GM12878 (cell line): ENCODE data around the gene ICAM4. TPM values are rescaled to one million over a fixed set of nuclear protein-coding genes. Genes with fewer than 3 reads are reported as not detected.
A peak's percentile ranks its signal among the peaks of the same experiment; 100 is the strongest.

Experiments
- ATAC-seq: fragments of 200-7000 bp; cut with Tn5 transposase; 3 replicates; pipeline ENCODE4 v1.9.1; 2020; ENCODE audit warnings: mild to moderate bottlenecking, moderate library complexity
- BruUV-seq: library from RNA; stranded (reverse); fragments of 400-500 nt; replicated peaks from 2 replicates; lab custom pipeline; 2021; lab: Mats Ljungman, UMichigan
- CTCF ChIA-PET: fragments of 300-600 bp; sonication (Branson Sonifier 250); formaldehyde crosslinking; extraction: SDS; loops from one replicate; lab custom pipeline; 2021; ENCODE audit warnings: inconsistent platforms; lab: Yijun Ruan, JAX
- POLR2A ChIA-PET: fragments of 350-600 bp; formaldehyde crosslinking; extraction: SDS; loops from one replicate; lab custom pipeline; 2021; ENCODE audit warnings: inconsistent platforms; lab: Charles Lee
- RAD21 ChIA-PET: fragments of 300-600 bp; sonication (Branson Sonifier 250); formaldehyde crosslinking; loops from one replicate; lab custom pipeline; 2023; ENCODE audit warnings: antibody characterized with exemption; ENCODE audit not compliant: unreplicated experiment; lab: Charles Lee
- SMC1A ChIA-PET: fragments of 300-600 bp; sonication (Branson Sonifier 250); formaldehyde crosslinking; loops from one replicate; lab custom pipeline; 2023; ENCODE audit not compliant: unreplicated experiment, uncharacterized antibody; lab: Charles Lee
- DNase-seq: peaks from one replicate; pipeline ENCODE4 v3.0.0-alpha.2; 2011; ENCODE audit warnings: low read depth, low spot score
- FAIRE-seq: peaks from 3 replicates; lab custom pipeline; 2011; peaks lifted over from hg19 to GRCh38; lab: Jason Lieb, UNC
- H2AFZ ChIP-seq: 2 replicates; pipeline ENCODE4 v1.6.0; 2011; ENCODE audit warnings: low read depth, low read length, control low read depth; ENCODE audit not compliant: control insufficient read depth
- H3K27ac ChIP-seq: 2 replicates; pipeline ENCODE4 v1.5.1; 2011; ENCODE audit warnings: control low read depth; ENCODE audit not compliant: control insufficient read depth, insufficient read depth
- H3K27me3 ChIP-seq, 2 experiments: replicated peaks in 1 of 2; 2 replicates each; pipeline versions ENCODE4 v1.6.0 to v1.6.1; 2011; ENCODE audit warnings: low read length in 1 of 2; ENCODE audit not compliant: control insufficient read depth in 2 of 2, insufficient read depth in 2 of 2
- H3K36me3 ChIP-seq, 2 experiments: 2 replicates each; pipeline ENCODE4 v1.5.1; 2011; ENCODE audit warnings: low read length in 1 of 2; ENCODE audit not compliant: control insufficient read depth in 2 of 2, insufficient read depth in 2 of 2
- H3K4me1 ChIP-seq: 2 replicates; pipeline ENCODE4 v1.6.1; 2011; ENCODE audit warnings: mild to moderate bottlenecking, low read length, moderate library complexity, mixed read lengths; ENCODE audit not compliant: control insufficient read depth, insufficient read depth
- H3K4me2 ChIP-seq: 2 replicates; pipeline ENCODE4 v1.6.0; 2011; ENCODE audit warnings: control low read depth; ENCODE audit not compliant: control insufficient read depth, insufficient read depth
- H3K4me3 ChIP-seq: fragments of 200-600 bp; sonication (generic); 2 replicates; pipeline ENCODE4 v1.5.1; 2016
- H3K79me2 ChIP-seq: 2 replicates; pipeline ENCODE4 v1.6.0; 2011; ENCODE audit warnings: low read length; ENCODE audit not compliant: control insufficient read depth, insufficient read depth
- H3K9ac ChIP-seq: 2 replicates; pipeline ENCODE4 v1.8.0; 2011; ENCODE audit warnings: low read length, control low read depth, mixed read lengths; ENCODE audit not compliant: control insufficient read depth, insufficient read depth
- H3K9me3 ChIP-seq: replicated peaks from 3 replicates; pipeline ENCODE4 v1.5.1; 2011; ENCODE audit warnings: mild to moderate bottlenecking, low read length; ENCODE audit not compliant: control insufficient read depth, insufficient read depth
- H4K20me1 ChIP-seq: 2 replicates; pipeline ENCODE4 v1.6.0; 2011; ENCODE audit not compliant: control insufficient read depth, insufficient read depth
- BACH1 ChIP-seq: fragments of 450-650 bp; IDR thresholded peaks from 2 replicates; pipeline ENCODE4 v1.6.1; 2017; ENCODE audit warnings: mild to moderate bottlenecking, borderline replicate concordance
- CREB1 ChIP-seq: IDR thresholded peaks from 2 replicates; pipeline ENCODE4 v1.6.1; 2012; ENCODE audit warnings: low read depth, mild to moderate bottlenecking, inconsistent platforms
- DPF2 ChIP-seq: fragments of 450-650 bp; IDR thresholded peaks from 2 replicates; pipeline ENCODE4 v1.6.1; 2017; ENCODE audit warnings: mild to moderate bottlenecking
- EP300 ChIP-seq, 2 experiments: fragments of 150-350 bp in 1 of 2; IDR thresholded peaks; 2 replicates each; pipeline ENCODE4 v1.6.1; 2011 to 2012; ENCODE audit warnings: low read depth in 2 of 2, low read length in 2 of 2, borderline replicate concordance in 1 of 2, improper control_type of control experiment in 1 of 2, inconsistent platforms in 1 of 2; ENCODE audit not compliant: control insufficient read depth in 1 of 2
- GATAD2B ChIP-seq: fragments of 450-650 bp; conservative IDR thresholded peaks from 2 replicates; pipeline ENCODE4 v1.6.1; 2017; ENCODE audit warnings: low read depth, mild to moderate bottlenecking, moderate library complexity
- HDGF ChIP-seq: fragments of 450-650 bp; IDR thresholded peaks from 2 replicates; pipeline ENCODE4 v1.6.1; 2016; ENCODE audit warnings: antibody characterized with exemption
- IKZF2 ChIP-seq, 2 experiments: fragments of 450-650 bp; IDR thresholded peaks; 2 replicates each; pipeline ENCODE4 v1.6.1; 2017; ENCODE audit warnings: mild to moderate bottlenecking in 2 of 2, moderate library complexity in 2 of 2
- LARP7 ChIP-seq: fragments of 450-650 bp; IDR thresholded peaks from 2 replicates; pipeline ENCODE4 v1.6.1; 2017; ENCODE audit warnings: mild to moderate bottlenecking
- MEF2B ChIP-seq: fragments of 450-650 bp; IDR thresholded peaks from 2 replicates; pipeline ENCODE4 v1.6.1; 2018; ENCODE audit warnings: mild to moderate bottlenecking, moderate library complexity; ENCODE audit not compliant: partially characterized antibody, poor library complexity, severe bottlenecking
- MTA3 ChIP-seq: IDR thresholded peaks from 2 replicates; pipeline ENCODE4 v1.6.1; 2012; ENCODE audit warnings: low read length, inconsistent platforms, borderline replicate concordance
- NFYB ChIP-seq: IDR thresholded peaks from 2 replicates; pipeline ENCODE4 v1.6.1; 2011; ENCODE audit warnings: low read depth, mild to moderate bottlenecking, low read length, improper control_type of control experiment, moderate library complexity; ENCODE audit not compliant: insufficient read depth
- POLR2AphosphoS5 ChIP-seq: IDR thresholded peaks from 2 replicates; pipeline ENCODE4 v1.6.1; 2011; ENCODE audit warnings: mild to moderate bottlenecking, low read length, inconsistent platforms
- RUNX3 ChIP-seq: IDR thresholded peaks from 2 replicates; pipeline ENCODE4 v1.6.1; 2012; ENCODE audit warnings: low read length, inconsistent platforms
- SMAD5 ChIP-seq: IDR thresholded peaks from 2 replicates; pipeline ENCODE4 v1.6.1; 2016; ENCODE audit warnings: antibody characterized with exemption, low read depth
- SREBF1 ChIP-seq: IDR thresholded peaks from 2 replicates; pipeline ENCODE4 v1.6.1; 2012; ENCODE audit warnings: mild to moderate bottlenecking, low read length
- STAT3 ChIP-seq: IDR thresholded peaks from 2 replicates; pipeline ENCODE4 v1.6.1; 2011; ENCODE audit warnings: low read depth, low read length, improper control_type of control experiment
- TCF3 ChIP-seq: IDR thresholded peaks from 2 replicates; pipeline ENCODE4 v1.6.1; 2012; ENCODE audit warnings: low read depth, mild to moderate bottlenecking, low read length, borderline replicate concordance; ENCODE audit not compliant: insufficient read depth
- YY1 ChIP-seq: IDR thresholded peaks from 2 replicates; pipeline ENCODE4 v1.6.1; 2011; ENCODE audit warnings: low read depth, mild to moderate bottlenecking, low read length
- WGBS: methylation state at CpG from one replicate; pipeline ENCODE4 v1.1.6; 2016; ENCODE audit warnings: low lambda C conversion rate; ENCODE audit not compliant: insufficient replicate concordance, insufficient coverage; ENCODE audit errors: missing lambda C conversion rate; 5-methylcytosine and 5-hydroxymethylcytosine counted together
- in situ Hi-C: fragments of 300-500 bp; cut with MboI; formaldehyde crosslinking; loops from 9 replicates; pipeline ENCODE4 v1.14.3; 2018; ENCODE audit warnings: mixed read lengths
- intact Hi-C: fragments of 100-400 bp; cut with micrococcal nuclease; formaldehyde crosslinking; loops from one replicate; pipeline ENCODE4 v1.14.2; 2022; ENCODE audit not compliant: unreplicated experiment
- polyA plus RNA-seq, 11 experiments: library from polyadenylated mRNA; depleted of rRNA in 4 of 11; unstranded in 6 of 11; stranded (reverse) in 5 of 11; fragments of >200 nt; fragmentation: Nextera tagmentation in 4 of 11; fragmentation: Illumina TruSeq in 1 of 11; extraction: Ambion mirVana in 4 of 11; extraction: Trizol in 1 of 11; gene quantifications; 1 replicate in 1 of 11; 2 replicates in 10 of 11; pipeline versions ENCODE4 v1.2.1 to v1.2.3, GENCODE V29; 2011 to 2016; ENCODE audit warnings: inconsistent platforms in 2 of 11, missing spikeins in 2 of 11, low read depth in 1 of 11
- total RNA-seq, 4 experiments: library from RNA; depleted of rRNA in 3 of 4; stranded (reverse); fragments of >200 nt in 3 of 4; fragmentation: Illumina TruSeq in 1 of 4; extraction: Trizol in 1 of 4; gene quantifications; 2 replicates each; pipeline versions ENCODE4 v1.2.1 to v1.2.3, GENCODE V29; 2013 to 2021
- TF ChIP-seq, protein P1 (sequence below): fragments of 450-650 bp; IDR thresholded peaks from 2 replicates; pipeline ENCODE4 v1.6.1; 2017; ENCODE audit warnings: mild to moderate bottlenecking, moderate library complexity
- TF ChIP-seq, protein P2 (sequence below): fragments of 450-650 bp; IDR thresholded peaks from 2 replicates; pipeline ENCODE4 v1.6.1; 2014; ENCODE audit warnings: mild to moderate bottlenecking

Gene ICAM4
- total and polyA plus RNA-seq, 10 of the 15 experiments (the other 5 are each of a cell fraction or from before 2014, with no cell fraction given): 0.31 to 5.1 (median 1.7) TPM

DNA sequence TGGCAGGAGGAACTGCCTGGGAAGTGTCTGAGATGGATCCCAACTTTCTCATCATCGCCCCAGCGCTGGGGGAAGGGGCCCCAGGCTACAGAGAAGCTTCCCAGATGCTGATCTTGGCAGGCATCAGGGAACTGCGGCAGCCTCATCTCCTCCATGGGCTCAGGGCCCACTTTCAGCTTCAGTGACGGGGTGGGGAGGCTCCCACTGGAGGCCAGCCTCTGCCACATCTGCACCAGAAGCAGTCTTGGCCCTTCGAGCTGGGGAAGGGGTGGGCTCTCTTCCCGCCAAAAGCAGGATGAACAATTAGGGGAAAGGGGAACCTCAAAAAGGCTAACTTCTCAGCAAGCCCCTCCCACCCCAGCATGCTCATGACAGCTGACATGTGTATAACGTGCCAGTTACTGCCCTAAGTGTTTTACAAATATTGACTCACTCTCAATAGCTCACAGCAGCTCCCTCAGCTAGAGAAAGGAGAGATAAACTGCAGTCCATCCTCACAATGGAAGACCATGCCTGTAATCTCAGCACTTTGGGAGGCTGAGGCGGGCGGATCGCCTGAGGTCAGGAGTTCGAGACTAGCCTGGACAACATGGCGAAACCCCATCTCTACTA, 48.5 kb upstream of the ICAM4 start:
- ChIA-PET CTCF (interaction anchor here (0.5 to 4.9 kb wide), 11 partner anchors 9 to 640 kb away, joined by 3 to 41 read pairs (median 4); partner anchors contain the start of genes ANGPTL6, MRPL4 and PPAN), POLR2A (interaction anchor here (0.7 to 2.0 kb wide), 10 partner anchors 9 to 366 kb away, joined by 3 to 15 read pairs (median 5); partner anchors contain the start of genes ANGPTL6, ICAM1 and PPAN), RAD21 (interaction anchor here (1.0 to 2.1 kb wide), 7 partner anchors 10 to 165 kb away, joined by 3 to 22 read pairs (median 6); partner anchors contain the start of genes ANGPTL6, CDC37 and ICAM1), SMC1A (interaction anchor here (0.7 to 2.2 kb wide), 4 partner anchors 11 to 175 kb away, joined by 3 to 15 read pairs (median 8); partner anchors contain the start of gene ANGPTL6)
- H2AFZ ChIP-seq: no peak overlapping the region
- no TSS peak for BruUV-seq
- H3K4me3 ChIP-seq: no peak overlapping the region
- peak overlapping the region; percentile 54 for H3K27ac ChIP-seq
- FAIRE-seq (no peak), DNase-seq (no peak), ATAC-seq (peak; percentile 47)
- no peaks in the 10 kb centered on the region for H4K20me1 ChIP-seq
- in situ Hi-C loops: loop anchor here (5.0 to 25.0 kb wide), 2 partner anchors 136 to 1101 kb away; partner anchors contain the start of genes ANGPTL6, OR7G3 and ZNF317
- peaks cover 57% of the 10 kb centered on the region for H3K4me1 ChIP-seq
- no peaks in the 10 kb centered on the region for H3K9me3 ChIP-seq
- H3K4me2 ChIP-seq: 0 out of 2 replicates have a peak overlapping the region, but pooled peaks have one; percentile 7
- no peaks in the 10 kb centered on the region for H3K27me3 ChIP-seq
- H3K9ac ChIP-seq: no peak overlapping the region
- no peaks in the 10 kb centered on the region; a peak in 1 of 4 replicates for H3K36me3 ChIP-seq
- WGBS: 73% methylated on average over 12 of the region's 12 CpGs
- intact Hi-C loops: loop anchor here (5.0 kb wide), 1 partner anchor 41 kb away; no protein-coding TSS in a partner anchor
- no peaks in the 10 kb centered on the region for H3K79me2 ChIP-seq
- TF ChIP-seq TCF3 (no peak), RUNX3 (peak; percentile 13; the same call in 1 of the 2 replicates), NFYB (no peak), SREBF1 (no peak), SMAD5 (no peak), HDGF (peak; percentile 29; the same call in 1 of the 2 replicates), STAT3 (no peak), POLR2AphosphoS5 (no peak; the same call in 1 of the 2 replicates), GATAD2B (no peak), EP300 (IDR thresholded peaks at IDR 0.05; ENCODE audit: borderline replicate concordance in 1 of 2, control insufficient read depth in 1 of 2, low read depth in 2 of 2, low read length in 2 of 2) (no peak), LARP7 (no peak), YY1 (0 out of 2 replicates have a peak, but pooled peaks have one; percentile 7), MEF2B (no peak), DPF2 (peak; percentile 35; the same call in 1 of the 2 replicates), MTA3 (no peak), CREB1 (no peak), IKZF2 (IDR thresholded peaks at IDR 0.05) (peak in 1 of 2 experiments; percentile 25; a peak in 2 of 4 replicates), BACH1 (0 out of 2 replicates have a peak, but pooled peaks have one; percentile 3)
- TF ChIP-seq, protein P1, sequence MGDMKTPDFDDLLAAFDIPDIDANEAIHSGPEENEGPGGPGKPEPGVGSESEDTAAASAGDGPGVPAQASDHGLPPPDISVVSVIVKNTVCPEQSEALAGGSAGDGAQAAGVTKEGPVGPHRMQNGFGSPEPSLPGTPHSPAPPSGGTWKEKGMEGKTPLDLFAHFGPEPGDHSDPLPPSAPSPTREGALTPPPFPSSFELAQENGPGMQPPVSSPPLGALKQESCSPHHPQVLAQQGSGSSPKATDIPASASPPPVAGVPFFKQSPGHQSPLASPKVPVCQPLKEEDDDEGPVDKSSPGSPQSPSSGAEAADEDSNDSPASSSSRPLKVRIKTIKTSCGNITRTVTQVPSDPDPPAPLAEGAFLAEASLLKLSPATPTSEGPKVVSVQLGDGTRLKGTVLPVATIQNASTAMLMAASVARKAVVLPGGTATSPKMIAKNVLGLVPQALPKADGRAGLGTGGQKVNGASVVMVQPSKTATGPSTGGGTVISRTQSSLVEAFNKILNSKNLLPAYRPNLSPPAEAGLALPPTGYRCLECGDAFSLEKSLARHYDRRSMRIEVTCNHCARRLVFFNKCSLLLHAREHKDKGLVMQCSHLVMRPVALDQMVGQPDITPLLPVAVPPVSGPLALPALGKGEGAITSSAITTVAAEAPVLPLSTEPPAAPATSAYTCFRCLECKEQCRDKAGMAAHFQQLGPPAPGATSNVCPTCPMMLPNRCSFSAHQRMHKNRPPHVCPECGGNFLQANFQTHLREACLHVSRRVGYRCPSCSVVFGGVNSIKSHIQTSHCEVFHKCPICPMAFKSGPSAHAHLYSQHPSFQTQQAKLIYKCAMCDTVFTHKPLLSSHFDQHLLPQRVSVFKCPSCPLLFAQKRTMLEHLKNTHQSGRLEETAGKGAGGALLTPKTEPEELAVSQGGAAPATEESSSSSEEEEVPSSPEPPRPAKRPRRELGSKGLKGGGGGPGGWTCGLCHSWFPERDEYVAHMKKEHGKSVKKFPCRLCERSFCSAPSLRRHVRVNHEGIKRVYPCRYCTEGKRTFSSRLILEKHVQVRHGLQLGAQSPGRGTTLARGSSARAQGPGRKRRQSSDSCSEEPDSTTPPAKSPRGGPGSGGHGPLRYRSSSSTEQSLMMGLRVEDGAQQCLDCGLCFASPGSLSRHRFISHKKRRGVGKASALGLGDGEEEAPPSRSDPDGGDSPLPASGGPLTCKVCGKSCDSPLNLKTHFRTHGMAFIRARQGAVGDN: peak; percentile 92; the same call in 1 of the 2 replicates
- TF ChIP-seq, protein P2, sequence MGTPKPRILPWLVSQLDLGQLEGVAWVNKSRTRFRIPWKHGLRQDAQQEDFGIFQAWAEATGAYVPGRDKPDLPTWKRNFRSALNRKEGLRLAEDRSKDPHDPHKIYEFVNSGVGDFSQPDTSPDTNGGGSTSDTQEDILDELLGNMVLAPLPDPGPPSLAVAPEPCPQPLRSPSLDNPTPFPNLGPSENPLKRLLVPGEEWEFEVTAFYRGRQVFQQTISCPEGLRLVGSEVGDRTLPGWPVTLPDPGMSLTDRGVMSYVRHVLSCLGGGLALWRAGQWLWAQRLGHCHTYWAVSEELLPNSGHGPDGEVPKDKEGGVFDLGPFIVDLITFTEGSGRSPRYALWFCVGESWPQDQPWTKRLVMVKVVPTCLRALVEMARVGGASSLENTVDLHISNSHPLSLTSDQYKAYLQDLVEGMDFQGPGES: no peak
